ENCODE measurements around the gene SMAD4. TPM values are rescaled to one million over a fixed set of nuclear protein-coding genes. Genes with fewer than 3 reads are reported as not detected.
"Not testable (repeated sequence)": the region's sequence is repeated elsewhere in the genome, so short reads cannot be mapped to it uniquely, and the experiment has no call there.

The SMAD4 gene
- total RNA-seq, 6 donors from 2014 or later, result 94.7 to 140 (median 107) TPM

DNA sequence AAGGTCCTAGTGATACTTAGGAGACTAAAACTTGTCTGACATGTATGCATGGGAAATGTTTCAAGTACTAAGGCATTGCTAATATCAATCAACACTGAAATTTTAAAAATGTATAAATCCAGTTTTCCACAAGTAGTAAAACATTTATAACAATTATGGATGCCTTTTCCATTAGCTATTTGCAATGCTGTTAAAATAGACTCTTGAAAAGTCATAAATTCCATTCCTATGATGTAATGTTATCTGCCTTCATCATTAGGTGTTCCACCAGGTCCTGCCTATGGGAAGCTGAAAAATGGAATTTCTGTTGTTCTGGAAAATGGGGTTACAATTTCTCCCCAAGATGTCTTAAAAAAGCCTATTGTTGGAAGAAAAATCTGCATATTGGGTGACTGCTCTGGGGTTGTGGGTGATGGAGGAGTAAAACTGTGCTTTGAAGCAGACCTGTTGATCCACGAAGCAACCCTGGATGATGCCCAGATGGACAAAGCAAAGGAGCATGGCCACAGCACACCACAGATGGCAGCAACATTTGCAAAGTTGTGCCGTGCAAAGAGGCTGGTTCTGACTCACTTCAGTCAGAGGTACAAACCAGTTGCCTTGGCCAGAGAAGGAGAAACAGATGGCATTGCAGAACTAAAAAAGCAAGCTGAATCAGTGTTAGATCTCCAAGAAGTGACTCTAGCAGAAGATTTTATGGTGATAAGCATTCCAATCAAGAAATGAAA is 43.5 kb upstream of the SMAD4 start:
- no peak for DNase-seq
- Histone ChIP-seq H3K36me3 (peaks cover 0 to 16% (median 1%) of the 10 kb centered on the region in 4 donors), H3K4me3 (no peak overlapping the region), H3K4me1 (peaks cover 0 to 6% (median 0%) of the 10 kb centered on the region in 4 donors), H3K9me3 (no peaks in the 10 kb centered on the region), H3K27ac (no peak overlapping the region), H3K27me3 (no peaks in the 10 kb centered on the region)
- ATAC-seq (ENCODE audit: low FRiP score in 2 of 2), result no peak
- WGBS, 2 donors, result 91% methylated on average over 2 of the region's 2 CpGs
- no peak for TF ChIP-seq POLR2AphosphoS5 (IDR thresholded peaks at IDR 0.05)

DNA sequence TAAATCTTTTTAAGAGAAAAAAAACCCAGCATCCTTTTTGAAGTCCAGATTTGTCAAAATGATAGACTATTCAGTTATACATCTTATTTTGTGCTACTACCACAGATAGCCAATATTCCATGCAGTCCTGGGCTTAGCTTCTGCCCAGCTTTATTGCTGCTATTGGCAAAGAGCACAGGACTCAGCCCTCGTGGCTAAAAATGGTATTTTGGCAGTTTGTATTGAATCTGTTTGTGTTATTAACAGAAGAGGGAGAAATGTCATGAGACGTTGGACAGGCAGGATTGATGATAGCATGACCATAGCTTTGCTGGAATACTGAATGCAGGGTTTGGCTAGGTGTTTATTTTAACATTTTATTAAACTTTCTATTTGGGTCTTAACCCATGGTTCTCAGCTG is 42.8 kb upstream of the SMAD4 start:
- Histone ChIP-seq H3K4me3 (no peak overlapping the region), H3K9me3 (no peaks in the 10 kb centered on the region), H3K36me3 (peaks cover 0 to 16% (median 1%) of the 10 kb centered on the region in 4 donors), H3K27me3 (no peaks in the 10 kb centered on the region), H3K4me1 (peaks cover 0 to 6% (median 0%) of the 10 kb centered on the region in 4 donors), H3K27ac (no peak overlapping the region)
- TF ChIP-seq POLR2AphosphoS5 (IDR thresholded peaks at IDR 0.05) (no peak), POLR2A (IDR thresholded peaks at IDR 0.05) (no peak), EP300 (IDR thresholded peaks at IDR 0.05) (no peak)
- TF ChIP-seq, protein P1, sequence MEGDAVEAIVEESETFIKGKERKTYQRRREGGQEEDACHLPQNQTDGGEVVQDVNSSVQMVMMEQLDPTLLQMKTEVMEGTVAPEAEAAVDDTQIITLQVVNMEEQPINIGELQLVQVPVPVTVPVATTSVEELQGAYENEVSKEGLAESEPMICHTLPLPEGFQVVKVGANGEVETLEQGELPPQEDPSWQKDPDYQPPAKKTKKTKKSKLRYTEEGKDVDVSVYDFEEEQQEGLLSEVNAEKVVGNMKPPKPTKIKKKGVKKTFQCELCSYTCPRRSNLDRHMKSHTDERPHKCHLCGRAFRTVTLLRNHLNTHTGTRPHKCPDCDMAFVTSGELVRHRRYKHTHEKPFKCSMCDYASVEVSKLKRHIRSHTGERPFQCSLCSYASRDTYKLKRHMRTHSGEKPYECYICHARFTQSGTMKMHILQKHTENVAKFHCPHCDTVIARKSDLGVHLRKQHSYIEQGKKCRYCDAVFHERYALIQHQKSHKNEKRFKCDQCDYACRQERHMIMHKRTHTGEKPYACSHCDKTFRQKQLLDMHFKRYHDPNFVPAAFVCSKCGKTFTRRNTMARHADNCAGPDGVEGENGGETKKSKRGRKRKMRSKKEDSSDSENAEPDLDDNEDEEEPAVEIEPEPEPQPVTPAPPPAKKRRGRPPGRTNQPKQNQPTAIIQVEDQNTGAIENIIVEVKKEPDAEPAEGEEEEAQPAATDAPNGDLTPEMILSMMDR (IDR thresholded peaks at IDR 0.05), result no peak
- ATAC-seq (ENCODE audit: low FRiP score in 2 of 2) (no peak), DNase-seq (no peak)
- WGBS, 2 donors, result 52 to 66% methylated on average over 2 of the region's 2 CpGs

DNA sequence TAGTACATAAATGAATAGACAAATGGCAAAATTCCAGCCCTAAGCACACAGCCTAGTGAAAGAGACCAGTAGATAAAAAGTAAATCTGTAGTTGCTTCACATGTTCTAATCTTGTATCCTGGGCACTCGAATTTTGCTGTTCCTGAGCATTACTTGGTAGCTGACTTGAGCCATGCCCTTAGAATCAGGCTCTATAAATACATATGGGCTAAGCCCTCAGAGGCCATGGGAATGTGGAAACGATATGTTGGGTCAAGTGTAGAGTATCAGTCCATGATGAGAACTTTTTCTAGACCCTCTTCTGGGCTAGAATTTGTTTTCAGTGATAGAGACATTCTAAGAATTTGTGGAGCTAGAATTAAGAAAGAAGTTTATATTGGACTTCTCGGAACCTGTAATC is 40.3 kb upstream of the SMAD4 start:
- H3K36me3 ChIP-seq, result peaks cover 0 to 12% (median 1%) of the 10 kb centered on the region in 4 donors
- no peak for DNase-seq
- no peak for ATAC-seq (ENCODE audit: low FRiP score in 2 of 2)

DNA sequence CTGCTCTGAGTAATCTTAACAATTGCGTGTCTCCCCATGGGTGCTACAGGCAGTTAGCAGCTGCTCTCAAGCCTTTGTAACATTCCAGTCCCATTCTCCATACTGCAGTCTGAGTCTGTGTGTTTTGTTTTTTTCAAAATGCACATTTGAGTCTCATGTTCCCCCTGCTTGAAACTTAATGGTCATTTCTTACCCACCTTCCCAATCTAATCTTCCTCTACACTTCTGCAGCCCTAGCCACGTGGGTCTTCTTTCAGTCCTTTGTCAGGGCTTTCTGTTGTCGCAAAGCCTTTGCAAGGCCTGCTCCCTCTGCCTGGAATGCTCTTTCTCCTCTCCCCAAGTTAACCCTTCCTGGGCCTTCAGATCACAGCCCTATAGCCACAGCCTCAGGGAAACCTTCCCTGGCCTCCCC is 37.7 kb upstream of the SMAD4 start:
- Histone ChIP-seq H3K27ac (no peak overlapping the region), H3K27me3 (no peaks in the 10 kb centered on the region), H3K4me3 (no peak overlapping the region), H3K4me1 (no peaks in the 10 kb centered on the region), H3K36me3 (peaks cover 0 to 4% (median 0%) of the 10 kb centered on the region in 4 donors), H3K9me3 (no peaks in the 10 kb centered on the region)
- no peak for ATAC-seq (ENCODE audit: low FRiP score in 2 of 2)
- TF ChIP-seq POLR2AphosphoS5 (IDR thresholded peaks at IDR 0.05), result no peak
- TF ChIP-seq, protein P1 (IDR thresholded peaks at IDR 0.05), result no peak
- TF ChIP-seq POLR2A (IDR thresholded peaks at IDR 0.05), result no peak
- no peak for TF ChIP-seq EP300 (IDR thresholded peaks at IDR 0.05)
- WGBS, 2 donors, result 72 to 91% methylated on average over 3 of the region's 3 CpGs
- no peak for DNase-seq

More for the DNA sequence above, 40.3 kb upstream of the SMAD4 start:
- Histone ChIP-seq H3K27me3 (no peaks in the 10 kb centered on the region), H3K4me3 (no peak overlapping the region), H3K4me1 (peaks cover 0 to 6% (median 0%) of the 10 kb centered on the region in 4 donors), H3K27ac (no peak overlapping the region), H3K9me3 (no peaks in the 10 kb centered on the region)
- 92 to 93% methylated on average over 3 of the region's 3 CpGs for WGBS, 2 donors
- TF ChIP-seq, protein P1 (IDR thresholded peaks at IDR 0.05), result no peak
- TF ChIP-seq POLR2A (IDR thresholded peaks at IDR 0.05) (no peak), EP300 (IDR thresholded peaks at IDR 0.05) (no peak)

DNA sequence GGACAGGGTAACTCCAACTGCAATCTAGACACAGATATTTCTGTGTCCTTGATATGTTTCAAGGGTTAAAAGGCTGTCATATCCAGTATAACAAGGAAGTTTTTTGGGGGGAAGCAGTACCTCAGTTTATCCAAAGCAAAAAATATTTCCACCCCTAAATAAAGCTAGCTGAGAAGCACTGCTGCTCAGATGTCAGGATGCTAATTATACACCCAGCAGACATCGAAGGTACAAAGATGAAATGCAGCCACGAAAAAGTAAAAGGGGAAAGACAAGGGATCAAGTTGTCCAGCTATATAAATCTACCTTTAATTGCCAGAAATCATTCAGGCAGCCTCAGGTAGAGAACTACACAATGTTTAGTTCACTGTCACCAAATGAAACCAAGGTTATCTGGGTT is 36.0 kb upstream of the SMAD4 start:
- no peak overlapping the region for H3K27ac ChIP-seq

DNA sequence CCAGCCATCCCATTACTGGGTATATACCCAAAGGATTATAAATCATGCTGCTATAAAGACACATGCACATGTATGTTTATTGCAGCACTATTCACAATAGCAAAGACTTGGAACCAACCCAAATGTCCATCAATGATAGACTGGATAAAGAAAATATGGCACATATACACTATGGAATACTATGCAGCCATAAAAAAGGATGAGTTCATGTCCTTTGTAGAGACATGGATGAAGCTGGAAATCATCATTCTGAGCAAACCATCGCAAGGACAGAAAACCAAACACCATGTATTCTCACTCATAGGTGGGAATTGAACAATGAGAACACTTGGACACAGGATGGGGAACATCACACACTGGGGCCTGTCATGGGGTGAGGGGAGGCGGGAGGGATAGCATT is 26.8 kb upstream of the SMAD4 start:
- ATAC-seq (ENCODE audit: low FRiP score in 2 of 2); DNase-seq; H3K4me1 ChIP-seq; H3K27me3 ChIP-seq; H3K27ac ChIP-seq; H3K9me3 ChIP-seq; H3K4me3 ChIP-seq; H3K36me3 ChIP-seq: not testable (repeated sequence)
- 91 to 98% methylated on average over 2 of the region's 2 CpGs for WGBS, 2 donors

More for the DNA sequence above, 36.0 kb upstream of the SMAD4 start:
- Histone ChIP-seq H3K9me3 (no peaks in the 10 kb centered on the region), H3K36me3 (no peaks in the 10 kb centered on the region), H3K4me1 (no peaks in the 10 kb centered on the region), H3K4me3 (no peak overlapping the region), H3K27me3 (no peaks in the 10 kb centered on the region)
- ATAC-seq (ENCODE audit: low FRiP score in 2 of 2) (no peak), DNase-seq (no peak)
- 89 to 95% methylated on average over 2 of the region's 2 CpGs for WGBS, 2 donors
- TF ChIP-seq, protein P1 (IDR thresholded peaks at IDR 0.05), result no peak
- no peak for TF ChIP-seq EP300 (IDR thresholded peaks at IDR 0.05)
- no peak for TF ChIP-seq POLR2AphosphoS5 (IDR thresholded peaks at IDR 0.05)
- no peak for TF ChIP-seq POLR2A (IDR thresholded peaks at IDR 0.05)
